HepG2 (cell line): ENCODE data around the gene CERS6. TPM values are rescaled to one million over a fixed set of nuclear protein-coding genes. Genes with fewer than 3 reads are reported as not detected.

ENCODE experiments used
- ATAC-seq: fragments of 200-7000 bp; cut with Tn5 transposase; 3 replicates; pipeline ENCODE4 v1.9.1; 2020; ENCODE audit warnings: mild to moderate bottlenecking, moderate library complexity
- BruUV-seq: library from RNA; stranded (reverse); fragments of 400-500 nt; replicated peaks from 2 replicates; lab custom pipeline; 2021; lab: Mats Ljungman, UMichigan
- CTCF ChIA-PET: fragments of 300-600 bp; formaldehyde crosslinking; extraction: SDS; loops from one replicate; lab custom pipeline; 2021; ENCODE audit warnings: low total read pairs, inconsistent platforms, low intra/inter-chr PET ratio; lab: Yijun Ruan, JAX
- POLR2A ChIA-PET: fragments of 350-600 bp; sonication (Branson Sonifier 250); formaldehyde crosslinking; loops from one replicate; lab custom pipeline; 2020; ENCODE audit warnings: antibody characterized with exemption, inconsistent platforms; lab: Yijun Ruan, JAX
- DNase-seq: peaks from one replicate; pipeline ENCODE4 v3.0.0-alpha.2; 2015; ENCODE audit warnings: low spot score
- FAIRE-seq: peaks from 3 replicates; lab custom pipeline; 2011; peaks lifted over from hg19 to GRCh38; lab: Jason Lieb, UNC
- H2AFZ ChIP-seq: one replicate; pipeline ENCODE4 v1.6.1; 2011; ENCODE audit warnings: low read length, inconsistent platforms
- H3K27ac ChIP-seq: fragments of 300-600 bp; 3 replicates; pipeline ENCODE4 v1.8.0; 2011; ENCODE audit warnings: mixed run types, mild to moderate bottlenecking, mixed read lengths, low read length, inconsistent platforms; ENCODE audit not compliant: insufficient read depth; ENCODE audit errors: extremely low read length
- H3K27me3 ChIP-seq, 2 experiments: fragments of 200-600 bp in 1 of 2; 2 replicates in 1 of 2; 3 replicates in 1 of 2; pipeline versions ENCODE4 v1.6.0 to v1.8.0; 2011; ENCODE audit warnings: low read length in 2 of 2, mild to moderate bottlenecking in 2 of 2, moderate library complexity in 2 of 2, inconsistent platforms in 1 of 2; ENCODE audit not compliant: insufficient read depth in 2 of 2, control insufficient read depth in 1 of 2
- H3K36me3 ChIP-seq, 2 experiments: fragments of 200-600 bp in 1 of 2; replicated peaks in 1 of 2; 2 replicates in 1 of 2; 3 replicates in 1 of 2; pipeline versions ENCODE4 v1.5.1 to v1.8.0; 2011; ENCODE audit warnings: low read length in 2 of 2, inconsistent platforms in 1 of 2; ENCODE audit not compliant: insufficient read depth in 2 of 2, control insufficient read depth in 1 of 2
- H3K4me1 ChIP-seq: 2 replicates; pipeline ENCODE4 v1.5.1; 2012; ENCODE audit warnings: low read length, inconsistent platforms; ENCODE audit not compliant: insufficient read depth
- H3K4me2 ChIP-seq: 2 replicates; pipeline ENCODE4 v1.6.0; 2011; ENCODE audit warnings: low read depth, low read length, inconsistent platforms
- H3K4me3 ChIP-seq, 3 experiments: fragments of 200-600 bp in 1 of 3; sonication (generic), shearing (Covaris generic) in 1 of 3; replicated peaks in 1 of 3; 2 replicates each; pipeline ENCODE4 v1.5.1; 2011 to 2016; ENCODE audit warnings: low read length in 3 of 3, inconsistent platforms in 2 of 3, low read depth in 2 of 3, mild to moderate bottlenecking in 2 of 3, control low read depth in 1 of 3, mixed read lengths in 1 of 3; ENCODE audit not compliant: insufficient read depth in 1 of 3
- H3K79me2 ChIP-seq: one replicate; pipeline ENCODE4 v1.6.1; 2011; ENCODE audit warnings: low read length, inconsistent platforms; ENCODE audit not compliant: insufficient read depth
- H3K9ac ChIP-seq: 2 replicates; pipeline ENCODE4 v1.6.0; 2011; ENCODE audit warnings: mild to moderate bottlenecking, low read depth, low read length, inconsistent platforms; ENCODE audit not compliant: insufficient read depth
- H3K9me3 ChIP-seq: 2 replicates; pipeline ENCODE4 v1.5.1; 2012; ENCODE audit warnings: mild to moderate bottlenecking, low read length
- H4K20me1 ChIP-seq: 2 replicates; pipeline ENCODE4 v1.6.0; 2011; ENCODE audit warnings: inconsistent platforms, mild to moderate bottlenecking, low read length, moderate library complexity; ENCODE audit not compliant: insufficient read depth
- IKZF4 ChIP-seq: sonication (generic); formaldehyde crosslinking; IDR thresholded peaks from 2 replicates; pipeline ENCODE4 v1.5.1; 2020; ENCODE audit warnings: borderline replicate concordance, mild to moderate bottlenecking, low read depth, missing genetic modification reagents; ENCODE audit errors: not compliant biosample characterization
- SIX4 ChIP-seq: sonication (generic); formaldehyde crosslinking; IDR thresholded peaks from 2 replicates; pipeline ENCODE4 v1.4.0; 2020; ENCODE audit warnings: missing genetic modification reagents
- SMARCE1 ChIP-seq: fragments of 450-650 bp; IDR thresholded peaks from 2 replicates; pipeline ENCODE4 v1.6.1; 2017; ENCODE audit warnings: borderline replicate concordance
- TFAP4 ChIP-seq: sonication (generic); IDR thresholded peaks from 2 replicates; pipeline ENCODE4 v1.6.1; 2016; ENCODE audit warnings: low read depth, borderline replicate concordance
- ZNF224 ChIP-seq: sonication (generic); formaldehyde crosslinking; IDR thresholded peaks from 2 replicates; pipeline ENCODE4 v1.5.0; 2020; ENCODE audit warnings: mild to moderate bottlenecking, missing genetic modification reagents
- ZNF556 ChIP-seq: sonication (generic); formaldehyde crosslinking; IDR thresholded peaks from 2 replicates; pipeline ENCODE4 v1.4.0; 2020; ENCODE audit warnings: mild to moderate bottlenecking, missing genetic modification reagents, borderline replicate concordance
- ZNF710 ChIP-seq: sonication (generic); formaldehyde crosslinking; IDR thresholded peaks from 2 replicates; pipeline ENCODE4 v1.5.0; 2020; ENCODE audit warnings: mild to moderate bottlenecking, missing genetic modification reagents, borderline replicate concordance
- WGBS: methylation state at CpG from one replicate; pipeline ENCODE4 v1.1.6; 2017; ENCODE audit warnings: low lambda C conversion rate; 5-methylcytosine and 5-hydroxymethylcytosine counted together
- in situ Hi-C: cut with HindIII; loops from 2 replicates; pipeline ENCODE4 v1.10.0; 2017; ENCODE audit warnings: low pct_unique_long_range_greater_than_20kb; ENCODE audit not compliant: extremely low pct_ligation_motif_present
- intact Hi-C: fragments of 100-400 bp; cut with micrococcal nuclease; formaldehyde crosslinking; loops from one replicate; pipeline ENCODE4 v1.10.0; 2022; ENCODE audit not compliant: unreplicated experiment
- polyA plus RNA-seq, 8 experiments: library from polyadenylated mRNA; depleted of rRNA in 3 of 8; stranded (reverse) in 7 of 8; unstranded in 1 of 8; fragments of >200 nt; fragmentation: Illumina TruSeq in 4 of 8; extraction: Trizol in 4 of 8; gene quantifications; 2 replicates each; pipeline versions ENCODE4 v1.2.1 to v1.2.3, GENCODE V29; 2011 to 2016; ENCODE audit warnings: low read depth in 4 of 8, missing spikeins in 1 of 8, mixed read lengths in 1 of 8; ENCODE audit not compliant: insufficient read depth in 1 of 8
- total RNA-seq, 5 experiments: library from RNA; depleted of rRNA; stranded (reverse); fragments of >200 nt; fragmentation: Illumina TruSeq; extraction: Trizol; gene quantifications; 2 replicates each; pipeline ENCODE4 v1.2.3, GENCODE V29; 2016; ENCODE audit warnings: low read depth in 1 of 5

CERS6 gene
- total and polyA plus RNA-seq, 2 of the 13 experiments (the other 11 are each of a cell fraction or from before 2014, with no cell fraction given), result 10.1 to 20.3 TPM

- no TSS peak for BruUV-seq
- no peak for TF ChIP-seq SIX4 (CRISPR knock-in tag)
- no peak for TF ChIP-seq SMARCE1
- no peak for TF ChIP-seq ZNF224 (CRISPR knock-in tag)
- no peak for TF ChIP-seq ZNF556
- no peak for TF ChIP-seq ZNF710 (CRISPR knock-in tag)
- TF ChIP-seq IKZF4 (CRISPR knock-in tag), result no peak
- TF ChIP-seq TFAP4, result no peak
- no peaks in the 10 kb centered on the region for H3K9me3 ChIP-seq
- CTCF ChIA-PET, result no interaction called here
- H3K36me3 ChIP-seq, result no peaks in the 10 kb centered on the region
- no peak overlapping the region for H3K4me2 ChIP-seq
- POLR2A ChIA-PET, result no interaction called here
- H3K79me2 ChIP-seq, result peaks cover 26% of the 10 kb centered on the region
- H2AFZ ChIP-seq, result no peak overlapping the region
- FAIRE-seq (no peak), DNase-seq (no peak), ATAC-seq (no peak)
- in situ Hi-C loops, result no loop called here
- no peak overlapping the region for H3K4me3 ChIP-seq
- no peak overlapping the region for H3K9ac ChIP-seq
- WGBS, result 100% methylated on average over 1 of the region's 1 CpG
- H3K27ac ChIP-seq, result no peak overlapping the region
- H3K27me3 ChIP-seq, result no peaks in the 10 kb centered on the region
- H4K20me1 ChIP-seq, result no peaks in the 10 kb centered on the region
- H3K4me1 ChIP-seq, result no peaks in the 10 kb centered on the region
- intact Hi-C loops, result no loop called here
Observed at GRCh38 chr2:168514692-168515091, 58.6 kb downstream of the CERS6 start.
